Measurements from ENCODE around the gene CNTROB.

DNA sequence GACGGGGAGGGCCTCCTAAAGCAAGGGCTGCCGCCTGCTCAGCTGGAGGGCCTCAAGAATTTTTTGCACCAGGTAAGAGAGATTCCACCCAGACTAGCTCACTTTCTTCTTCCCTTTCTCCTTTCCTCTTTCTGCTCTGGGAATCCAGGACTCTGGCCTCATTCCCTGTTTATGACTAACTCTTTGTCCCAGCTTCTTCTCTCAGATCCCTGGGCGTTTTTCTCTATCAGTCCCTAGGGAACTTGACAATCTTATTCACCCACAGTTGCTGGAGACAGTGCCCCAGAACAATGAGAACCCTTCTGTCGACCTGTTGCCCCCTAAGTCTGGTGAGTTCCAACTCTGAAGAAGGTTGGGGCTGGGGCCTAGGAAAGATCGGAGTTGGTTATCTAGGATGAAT, 15.6 kb downstream of the CNTROB start:
- no peak for TF ChIP-seq EZH2 (IDR thresholded peaks at IDR 0.05; ENCODE audit: borderline replicate concordance, low read depth, low read length, severe bottlenecking)
- TF ChIP-seq, protein P1, sequence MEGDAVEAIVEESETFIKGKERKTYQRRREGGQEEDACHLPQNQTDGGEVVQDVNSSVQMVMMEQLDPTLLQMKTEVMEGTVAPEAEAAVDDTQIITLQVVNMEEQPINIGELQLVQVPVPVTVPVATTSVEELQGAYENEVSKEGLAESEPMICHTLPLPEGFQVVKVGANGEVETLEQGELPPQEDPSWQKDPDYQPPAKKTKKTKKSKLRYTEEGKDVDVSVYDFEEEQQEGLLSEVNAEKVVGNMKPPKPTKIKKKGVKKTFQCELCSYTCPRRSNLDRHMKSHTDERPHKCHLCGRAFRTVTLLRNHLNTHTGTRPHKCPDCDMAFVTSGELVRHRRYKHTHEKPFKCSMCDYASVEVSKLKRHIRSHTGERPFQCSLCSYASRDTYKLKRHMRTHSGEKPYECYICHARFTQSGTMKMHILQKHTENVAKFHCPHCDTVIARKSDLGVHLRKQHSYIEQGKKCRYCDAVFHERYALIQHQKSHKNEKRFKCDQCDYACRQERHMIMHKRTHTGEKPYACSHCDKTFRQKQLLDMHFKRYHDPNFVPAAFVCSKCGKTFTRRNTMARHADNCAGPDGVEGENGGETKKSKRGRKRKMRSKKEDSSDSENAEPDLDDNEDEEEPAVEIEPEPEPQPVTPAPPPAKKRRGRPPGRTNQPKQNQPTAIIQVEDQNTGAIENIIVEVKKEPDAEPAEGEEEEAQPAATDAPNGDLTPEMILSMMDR (IDR thresholded peaks at IDR 0.05; ENCODE audit: borderline replicate concordance, extremely low read depth, low read length, poor library complexity, severe bottlenecking), result no peak

Measured in DND-41 (cell line).